Mesenchymal stem cell (in vitro differentiated cells and primary cell): ENCODE results near the gene KDM7A.

ENCODE experiments used
- DNase-seq: peaks from one replicate; pipeline ENCODE4 v3.0.0-alpha.2; 2013
- H2AFZ ChIP-seq: one replicate; pipeline ENCODE4 v1.6.1; 2013; ENCODE audit warnings: low read depth, mild to moderate bottlenecking, control low read depth, inconsistent platforms, low read length, moderate library complexity
- H2AK5ac ChIP-seq: 2 replicates; pipeline ENCODE4 v1.6.1; 2013; ENCODE audit warnings: low read length, moderate library complexity, mild to moderate bottlenecking, inconsistent platforms; ENCODE audit not compliant: severe bottlenecking
- H2BK120ac ChIP-seq: one replicate; pipeline ENCODE4 v1.6.1; 2013; ENCODE audit warnings: low read depth, mild to moderate bottlenecking, inconsistent platforms, low read length, moderate library complexity
- H2BK12ac ChIP-seq, 2 experiments: one replicate each; pipeline ENCODE4 v1.6.1; 2013; ENCODE audit warnings: inconsistent platforms in 2 of 2, low read length in 2 of 2, mild to moderate bottlenecking in 2 of 2, moderate library complexity in 2 of 2, control low read depth in 1 of 2
- H2BK15ac ChIP-seq: one replicate; pipeline ENCODE4 v1.6.1; 2013; ENCODE audit warnings: mild to moderate bottlenecking, low read depth, inconsistent platforms; ENCODE audit not compliant: poor library complexity, severe bottlenecking
- H2BK5ac ChIP-seq: 2 replicates; pipeline ENCODE4 v1.6.1; 2013; ENCODE audit warnings: low read depth, mild to moderate bottlenecking, low read length, control low read depth, inconsistent platforms; ENCODE audit not compliant: poor library complexity, severe bottlenecking
- H3K14ac ChIP-seq, 2 experiments: one replicate each; pipeline ENCODE4 v1.6.1; 2013; ENCODE audit warnings: inconsistent platforms in 2 of 2, low read length in 2 of 2, control low read depth in 1 of 2, mild to moderate bottlenecking in 1 of 2, moderate library complexity in 1 of 2
- H3K18ac ChIP-seq, 2 experiments: one replicate each; pipeline ENCODE4 v1.6.1; 2013; ENCODE audit warnings: inconsistent platforms in 2 of 2, low read length in 2 of 2, control low read depth in 1 of 2, low read depth in 1 of 2, mild to moderate bottlenecking in 1 of 2
- H3K23ac ChIP-seq, 2 experiments: one replicate each; pipeline ENCODE4 v1.6.1; 2013; ENCODE audit warnings: inconsistent platforms in 2 of 2, low read length in 2 of 2, mild to moderate bottlenecking in 2 of 2, moderate library complexity in 2 of 2, control low read depth in 1 of 2
- H3K27ac ChIP-seq: 2 replicates; pipeline ENCODE4 v1.5.1; 2013; ENCODE audit warnings: mild to moderate bottlenecking, moderate library complexity, low read length, control low read depth, inconsistent platforms; ENCODE audit not compliant: poor library complexity, severe bottlenecking
- H3K27me3 ChIP-seq, 2 experiments: 2 replicates each; pipeline versions ENCODE4 v1.6.1 to v1.7.0; 2013; ENCODE audit warnings: low read length in 2 of 2, mild to moderate bottlenecking in 2 of 2, moderate library complexity in 2 of 2, control low read depth in 1 of 2, inconsistent platforms in 1 of 2; ENCODE audit not compliant: control insufficient read depth in 1 of 2, insufficient read depth in 1 of 2
- H3K36me3 ChIP-seq, 2 experiments: 2 replicates each; pipeline versions ENCODE4 v1.6.1 to v1.7.0; 2013; ENCODE audit warnings: low read length in 2 of 2, control low read depth in 1 of 2, inconsistent platforms in 1 of 2, low read depth in 1 of 2, mild to moderate bottlenecking in 1 of 2; ENCODE audit not compliant: insufficient read depth in 2 of 2, control insufficient read depth in 1 of 2
- H3K4ac ChIP-seq, 2 experiments: one replicate each; pipeline ENCODE4 v1.6.1; 2013; ENCODE audit warnings: inconsistent platforms in 2 of 2, low read length in 2 of 2, mild to moderate bottlenecking in 2 of 2, moderate library complexity in 2 of 2, control low read depth in 1 of 2, low read depth in 1 of 2
- H3K4me1 ChIP-seq: 2 replicates; pipeline ENCODE4 v1.6.1; 2013; ENCODE audit warnings: low read depth, low read length, control low read depth; ENCODE audit not compliant: control insufficient read depth, insufficient read depth
- H3K4me2 ChIP-seq: 2 replicates; pipeline ENCODE4 v1.6.1; 2013; ENCODE audit warnings: low read length, mild to moderate bottlenecking, inconsistent platforms; ENCODE audit not compliant: poor library complexity, severe bottlenecking
- H3K4me3 ChIP-seq, 2 experiments: 2 replicates each; pipeline versions ENCODE4 v1.5.1 to v1.7.0; 2013; ENCODE audit warnings: low read length in 2 of 2, mild to moderate bottlenecking in 2 of 2, control low read depth in 1 of 2, low read depth in 1 of 2; ENCODE audit not compliant: insufficient read depth in 1 of 2
- H3K79me1 ChIP-seq: replicated peaks from 2 replicates; pipeline ENCODE4 v1.6.1; 2013; ENCODE audit warnings: mild to moderate bottlenecking, control low read depth, low read length, inconsistent platforms; ENCODE audit not compliant: poor library complexity, severe bottlenecking
- H3K9ac ChIP-seq: 2 replicates; pipeline ENCODE4 v1.7.0; 2013; ENCODE audit warnings: mild to moderate bottlenecking, low read length, moderate library complexity
- H3K9me3 ChIP-seq: 2 replicates; pipeline ENCODE4 v1.7.0; 2013; ENCODE audit warnings: mild to moderate bottlenecking, low read length; ENCODE audit not compliant: control insufficient read depth
- H4K8ac ChIP-seq: one replicate; pipeline ENCODE4 v1.6.1; 2013; ENCODE audit warnings: inconsistent platforms, mild to moderate bottlenecking, low read length, moderate library complexity
- H4K91ac ChIP-seq: one replicate; pipeline ENCODE4 v1.6.1; 2013; ENCODE audit warnings: mild to moderate bottlenecking, low read length, inconsistent platforms
- WGBS: methylation state at CpG from one replicate; pipeline ENCODE4 v1.1.7; 2013; ENCODE audit warnings: mixed read lengths; 5-methylcytosine and 5-hydroxymethylcytosine counted together

The KDM7A gene

DNA sequence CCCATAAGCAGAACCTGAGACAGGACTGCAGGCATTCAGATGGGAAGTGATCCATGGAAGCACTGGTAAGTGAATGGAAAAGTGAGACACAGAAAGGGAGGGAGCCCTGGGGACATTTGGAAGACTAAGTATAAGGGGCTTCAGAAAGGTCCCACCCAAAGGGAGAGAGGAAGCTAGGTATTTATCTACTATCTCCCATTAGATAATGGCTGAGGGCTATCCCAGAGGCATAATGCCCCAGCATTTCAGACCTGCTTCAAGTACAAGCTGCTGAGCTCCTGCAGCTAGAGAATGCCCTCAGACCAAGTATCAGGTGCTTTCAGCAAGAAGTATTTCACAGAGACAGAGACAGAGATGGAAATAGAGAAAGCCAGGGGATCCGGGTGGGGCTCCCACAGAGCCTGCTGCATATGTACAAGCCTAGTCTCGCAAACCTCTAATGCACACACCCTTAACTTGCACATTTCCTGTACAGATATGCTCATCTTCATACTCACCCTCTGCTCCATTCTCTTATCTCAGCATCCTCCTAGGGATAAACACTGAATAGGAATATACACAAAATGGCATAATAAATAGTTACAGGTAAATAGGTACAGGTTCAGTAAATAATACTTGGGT is 20.2 kb downstream of the KDM7A start:
- no peak for DNase-seq
- no peak overlapping the region for H2BK120ac ChIP-seq
- H3K36me3 ChIP-seq: peaks cover 0 to 3% of the 10 kb centered on the region in 2 experiments
- no peak overlapping the region for H3K4me2 ChIP-seq
- no peak overlapping the region for H2BK5ac ChIP-seq
- no peaks in the 10 kb centered on the region for H3K27me3 ChIP-seq
- no peak overlapping the region for H4K8ac ChIP-seq
- no peak overlapping the region for H2BK15ac ChIP-seq
- H2AK5ac ChIP-seq: no peak overlapping the region
- no peak overlapping the region for H3K27ac ChIP-seq
- H3K14ac ChIP-seq: no peak overlapping the region
- H3K18ac ChIP-seq: no peak overlapping the region
- no peak overlapping the region for H3K23ac ChIP-seq
- no peaks in the 10 kb centered on the region for H3K4me1 ChIP-seq
- no peak overlapping the region for H4K91ac ChIP-seq
- H3K9ac ChIP-seq: no peak overlapping the region
- no peak overlapping the region for H3K4me3 ChIP-seq
- H3K9me3 ChIP-seq: no peaks in the 10 kb centered on the region
- WGBS: 100% methylated on average over 2 of the region's 2 CpGs
- H3K79me1 ChIP-seq: peaks cover 9% of the 10 kb centered on the region
- no peak overlapping the region for H2BK12ac ChIP-seq
- H3K4ac ChIP-seq: no peak overlapping the region
- H2AFZ ChIP-seq: no peak overlapping the region

GRCh38 chr7:140155428-140155827 is 21.4 kb downstream of the KDM7A start:
- Histone ChIP-seq H2BK120ac (no peak overlapping the region), H2BK12ac (no peak overlapping the region), H3K4me1 (no peaks in the 10 kb centered on the region), H3K18ac (no peak overlapping the region), H3K9ac (no peak overlapping the region), H3K4me3 (no peak overlapping the region), H3K4me2 (no peak overlapping the region), H3K4ac (no peak overlapping the region), H3K79me1 (peaks cover 6% of the 10 kb centered on the region), H2AFZ (no peak overlapping the region), H2BK15ac (no peak overlapping the region), H3K14ac (no peak overlapping the region), H3K27ac (no peak overlapping the region), H3K27me3 (no peaks in the 10 kb centered on the region), H2AK5ac (no peak overlapping the region), H4K91ac (no peak overlapping the region), H3K36me3 (peaks cover 0 to 3% of the 10 kb centered on the region in 2 experiments), H3K9me3 (no peaks in the 10 kb centered on the region), H4K8ac (no peak overlapping the region), H3K23ac (no peak overlapping the region), H2BK5ac (no peak overlapping the region)
- no peak for DNase-seq
- WGBS: 93% methylated on average over 3 of the region's 4 CpGs

- no peak overlapping the region for H2BK12ac ChIP-seq
Observed at GRCh38 chr7:140153666-140154161, 23.1 kb downstream of the KDM7A start.

DNA sequence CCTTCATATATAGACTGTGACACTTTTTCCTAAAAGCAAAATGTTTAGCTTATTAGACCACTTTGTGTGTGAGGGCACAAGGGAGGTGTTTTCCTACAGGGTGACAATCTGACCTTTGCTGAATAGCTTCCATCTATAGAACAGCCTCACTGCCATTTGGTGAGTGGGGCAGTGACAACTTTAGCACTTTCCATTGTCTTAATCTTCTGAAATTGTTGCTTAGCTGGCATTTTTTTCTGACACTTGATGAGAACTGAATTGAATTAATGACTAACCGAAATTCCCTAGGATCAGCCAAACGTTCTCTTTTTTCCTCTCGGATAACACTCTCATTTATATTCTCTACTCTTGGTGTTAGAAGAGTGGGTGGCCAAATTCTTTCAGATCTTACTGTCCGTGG is 30.2 kb downstream of the KDM7A start:
- Histone ChIP-seq H3K9ac (no peak overlapping the region), H2BK15ac (no peak overlapping the region), H3K18ac (no peak overlapping the region), H2AK5ac (no peak overlapping the region), H3K27me3 (no peaks in the 10 kb centered on the region), H3K4me1 (no peaks in the 10 kb centered on the region), H3K27ac (no peak overlapping the region), H2BK12ac (no peak overlapping the region), H3K4me3 (no peak overlapping the region), H2BK5ac (no peak overlapping the region), H2AFZ (no peak overlapping the region), H3K23ac (no peak overlapping the region), H3K36me3 (peaks cover 0 to 9% of the 10 kb centered on the region in 2 experiments), H4K8ac (no peak overlapping the region), H3K79me1 (peaks cover 8% of the 10 kb centered on the region), H3K4me2 (no peak overlapping the region), H4K91ac (no peak overlapping the region), H3K14ac (no peak overlapping the region), H2BK120ac (no peak overlapping the region), H3K4ac (no peak overlapping the region), H3K9me3 (no peaks in the 10 kb centered on the region)
- DNase-seq: no peak
- WGBS: 63% methylated on average over 4 of the region's 4 CpGs

More at GRCh38 chr7:140153666-140154161, 23.1 kb downstream of the KDM7A start:
- Histone ChIP-seq H2BK5ac (no peak overlapping the region), H2BK15ac (no peak overlapping the region), H3K79me1 (peaks cover 8% of the 10 kb centered on the region), H2BK120ac (no peak overlapping the region), H4K91ac (no peak overlapping the region), H3K9me3 (no peaks in the 10 kb centered on the region), H3K4ac (no peak overlapping the region), H4K8ac (no peak overlapping the region), H3K9ac (no peak overlapping the region), H2AFZ (no peak overlapping the region), H3K14ac (no peak overlapping the region), H3K36me3 (peaks cover 0 to 3% of the 10 kb centered on the region in 2 experiments), H2AK5ac (no peak overlapping the region), H3K27ac (no peak overlapping the region), H3K4me3 (no peak overlapping the region), H3K23ac (no peak overlapping the region), H3K18ac (no peak overlapping the region), H3K4me1 (no peaks in the 10 kb centered on the region), H3K4me2 (no peak overlapping the region), H3K27me3 (no peaks in the 10 kb centered on the region)
- DNase-seq: no peak
- WGBS: 98% methylated on average over 7 of the region's 7 CpGs
